Measurements from ENCODE around the gene LRRC47. TPM values are rescaled to one million over a fixed set of nuclear protein-coding genes. Genes with fewer than 3 reads are reported as not detected.

The LRRC47 gene
- total RNA-seq, 1 donor from 2014 or later, result 57.9 TPM

DNA sequence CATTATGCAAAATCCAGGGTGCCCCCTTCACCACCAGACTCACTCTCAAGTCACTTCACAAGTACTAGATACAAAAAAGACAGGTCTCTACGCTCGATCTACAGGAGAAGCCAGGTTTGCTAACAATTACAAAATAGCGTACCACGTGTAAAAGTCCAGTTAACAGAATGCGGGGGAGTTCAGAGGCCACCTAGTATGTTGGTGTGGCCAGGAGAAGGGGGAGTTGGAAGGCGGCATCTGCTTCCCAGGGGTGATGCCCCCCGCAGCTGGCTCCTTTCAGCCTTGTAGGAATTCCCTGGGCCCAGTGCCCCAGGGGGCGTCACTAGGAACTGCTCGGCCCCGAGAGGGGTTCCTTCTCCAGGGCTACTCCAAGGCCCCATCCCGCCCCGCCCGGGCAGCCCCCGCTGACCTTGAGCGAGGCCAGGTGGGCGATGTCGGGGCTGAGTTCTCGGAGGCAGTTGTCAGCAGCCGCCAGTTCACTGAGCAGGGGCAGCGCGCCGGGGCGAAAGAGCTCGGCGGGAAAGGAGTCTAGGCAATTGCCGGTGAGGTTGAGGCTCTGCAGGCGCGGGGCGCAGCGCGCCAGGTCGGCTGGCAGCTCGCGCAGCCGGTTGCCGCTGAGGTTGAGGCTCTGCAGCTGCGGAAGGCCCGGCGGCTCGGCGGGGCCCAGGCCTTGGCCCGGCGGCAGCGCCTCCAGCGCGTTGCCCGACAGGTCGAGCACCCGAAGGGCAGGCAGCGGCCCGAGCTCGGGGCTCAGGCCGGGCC, 664 bp downstream of the LRRC47 start:
- DNase-seq (ENCODE audit: low read depth, low spot score), result no peak
- peaks cover 5% of the 10 kb centered on the region for H3K27me3 Mint-ChIP-seq (ENCODE audit: low read depth)
- H3K4me1 Mint-ChIP-seq, result peaks cover 29% of the 10 kb centered on the region
- H3K36me3 Mint-ChIP-seq (ENCODE audit: low read depth), result no peaks in the 10 kb centered on the region
- TF ChIP-seq, protein P1, sequence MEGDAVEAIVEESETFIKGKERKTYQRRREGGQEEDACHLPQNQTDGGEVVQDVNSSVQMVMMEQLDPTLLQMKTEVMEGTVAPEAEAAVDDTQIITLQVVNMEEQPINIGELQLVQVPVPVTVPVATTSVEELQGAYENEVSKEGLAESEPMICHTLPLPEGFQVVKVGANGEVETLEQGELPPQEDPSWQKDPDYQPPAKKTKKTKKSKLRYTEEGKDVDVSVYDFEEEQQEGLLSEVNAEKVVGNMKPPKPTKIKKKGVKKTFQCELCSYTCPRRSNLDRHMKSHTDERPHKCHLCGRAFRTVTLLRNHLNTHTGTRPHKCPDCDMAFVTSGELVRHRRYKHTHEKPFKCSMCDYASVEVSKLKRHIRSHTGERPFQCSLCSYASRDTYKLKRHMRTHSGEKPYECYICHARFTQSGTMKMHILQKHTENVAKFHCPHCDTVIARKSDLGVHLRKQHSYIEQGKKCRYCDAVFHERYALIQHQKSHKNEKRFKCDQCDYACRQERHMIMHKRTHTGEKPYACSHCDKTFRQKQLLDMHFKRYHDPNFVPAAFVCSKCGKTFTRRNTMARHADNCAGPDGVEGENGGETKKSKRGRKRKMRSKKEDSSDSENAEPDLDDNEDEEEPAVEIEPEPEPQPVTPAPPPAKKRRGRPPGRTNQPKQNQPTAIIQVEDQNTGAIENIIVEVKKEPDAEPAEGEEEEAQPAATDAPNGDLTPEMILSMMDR (conservative IDR thresholded peaks at IDR 0.05), result no peak
- no peaks in the 10 kb centered on the region for H3K9me3 Mint-ChIP-seq
- H3K27ac Mint-ChIP-seq (ENCODE audit: unreplicated experiment), result peak overlapping the region; percentile 0
- H3K4me3 Mint-ChIP-seq, result peak overlapping the region; percentile 86

- Mint-ChIP-seq H3K4me3 (no peak overlapping the region), H3K36me3 (ENCODE audit: low read depth) (no peaks in the 10 kb centered on the region), H3K27ac (ENCODE audit: unreplicated experiment) (no peak overlapping the region), H3K9me3 (no peaks in the 10 kb centered on the region), H3K27me3 (ENCODE audit: low read depth) (no peaks in the 10 kb centered on the region), H3K4me1 (peaks cover 20% of the 10 kb centered on the region)
- no peak for DNase-seq (ENCODE audit: low read depth, low spot score)
- TF ChIP-seq, protein P1 (conservative IDR thresholded peaks at IDR 0.05), result no peak
Observed at GRCh38 chr1:3790952-3791351, 5.3 kb downstream of the LRRC47 start.

- peaks cover 19% of the 10 kb centered on the region for H3K4me1 Mint-ChIP-seq
- H3K36me3 Mint-ChIP-seq (ENCODE audit: low read depth), result no peaks in the 10 kb centered on the region
- H3K27me3 Mint-ChIP-seq (ENCODE audit: low read depth), result no peaks in the 10 kb centered on the region
- no peak for DNase-seq (ENCODE audit: low read depth, low spot score)
- H3K27ac Mint-ChIP-seq (ENCODE audit: unreplicated experiment), result no peak overlapping the region
- TF ChIP-seq, protein P1 (conservative IDR thresholded peaks at IDR 0.05), result no peak
- H3K4me3 Mint-ChIP-seq, result peak overlapping the region; percentile 19
- H3K9me3 Mint-ChIP-seq, result no peaks in the 10 kb centered on the region
Observed at GRCh38 chr1:3790500-3790923, 5.8 kb downstream of the LRRC47 start.

GRCh38 chr1:3789421-3790300, 6.6 kb downstream of the LRRC47 start:
- no peaks in the 10 kb centered on the region for H3K9me3 Mint-ChIP-seq
- peaks cover 10% of the 10 kb centered on the region for H3K4me1 Mint-ChIP-seq
- no peaks in the 10 kb centered on the region for H3K27me3 Mint-ChIP-seq (ENCODE audit: low read depth)
- no peak overlapping the region for H3K4me3 Mint-ChIP-seq
- TF ChIP-seq, protein P1 (conservative IDR thresholded peaks at IDR 0.05), result no peak
- DNase-seq (ENCODE audit: low read depth, low spot score), result no peak
- H3K27ac Mint-ChIP-seq (ENCODE audit: unreplicated experiment), result peak overlapping the region; percentile 27
- no peaks in the 10 kb centered on the region for H3K36me3 Mint-ChIP-seq (ENCODE audit: low read depth)

GRCh38 chr1:3788756-3789420, 7.4 kb downstream of the LRRC47 start:
- H3K27ac Mint-ChIP-seq (ENCODE audit: unreplicated experiment), result peak overlapping the region; percentile 88
- DNase-seq (ENCODE audit: low read depth, low spot score), result no peak
- H3K27me3 Mint-ChIP-seq (ENCODE audit: low read depth), result no peaks in the 10 kb centered on the region
- peaks cover 6% of the 10 kb centered on the region for H3K36me3 Mint-ChIP-seq (ENCODE audit: low read depth)
- H3K4me3 Mint-ChIP-seq, result no peak overlapping the region
- TF ChIP-seq, protein P1 (conservative IDR thresholded peaks at IDR 0.05), result no peak
- peaks cover 7% of the 10 kb centered on the region for H3K4me1 Mint-ChIP-seq
- no peaks in the 10 kb centered on the region for H3K9me3 Mint-ChIP-seq

All from neural crest cell (in vitro differentiated cells).